Measurements from ENCODE around the gene IMMP2L. TPM values are rescaled to one million over a fixed set of nuclear protein-coding genes. Genes with fewer than 3 reads are reported as not detected.

The IMMP2L gene
- total RNA-seq, 1 donor from 2014 or later = 11.9 TPM

DNA sequence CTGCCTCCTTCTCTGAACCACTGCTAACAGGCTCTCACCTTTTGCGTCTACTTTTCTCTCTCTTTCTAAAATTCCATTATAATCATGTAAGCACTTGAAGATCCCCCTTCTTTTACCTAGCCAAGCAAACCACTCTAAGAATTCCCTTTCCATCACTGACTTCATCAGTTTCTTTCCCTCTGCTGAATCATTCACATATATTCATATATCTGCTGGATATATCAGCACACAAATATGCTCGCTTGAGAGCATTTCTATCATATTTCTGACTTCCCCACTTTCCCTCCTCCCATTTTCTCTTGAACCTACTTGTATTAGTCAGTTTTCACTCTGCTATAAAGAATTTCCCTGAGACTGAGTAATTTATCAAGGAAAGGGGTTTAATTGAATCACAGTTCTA is 555.6 kb downstream of the IMMP2L start:
- H3K9me3 Mint-ChIP-seq = no peaks in the 10 kb centered on the region
- no peaks in the 10 kb centered on the region for H3K4me1 Mint-ChIP-seq
- H3K4me3 Mint-ChIP-seq = no peak overlapping the region
- no peaks in the 10 kb centered on the region for H3K36me3 Mint-ChIP-seq (ENCODE audit: low read depth)
- TF ChIP-seq, protein P1, sequence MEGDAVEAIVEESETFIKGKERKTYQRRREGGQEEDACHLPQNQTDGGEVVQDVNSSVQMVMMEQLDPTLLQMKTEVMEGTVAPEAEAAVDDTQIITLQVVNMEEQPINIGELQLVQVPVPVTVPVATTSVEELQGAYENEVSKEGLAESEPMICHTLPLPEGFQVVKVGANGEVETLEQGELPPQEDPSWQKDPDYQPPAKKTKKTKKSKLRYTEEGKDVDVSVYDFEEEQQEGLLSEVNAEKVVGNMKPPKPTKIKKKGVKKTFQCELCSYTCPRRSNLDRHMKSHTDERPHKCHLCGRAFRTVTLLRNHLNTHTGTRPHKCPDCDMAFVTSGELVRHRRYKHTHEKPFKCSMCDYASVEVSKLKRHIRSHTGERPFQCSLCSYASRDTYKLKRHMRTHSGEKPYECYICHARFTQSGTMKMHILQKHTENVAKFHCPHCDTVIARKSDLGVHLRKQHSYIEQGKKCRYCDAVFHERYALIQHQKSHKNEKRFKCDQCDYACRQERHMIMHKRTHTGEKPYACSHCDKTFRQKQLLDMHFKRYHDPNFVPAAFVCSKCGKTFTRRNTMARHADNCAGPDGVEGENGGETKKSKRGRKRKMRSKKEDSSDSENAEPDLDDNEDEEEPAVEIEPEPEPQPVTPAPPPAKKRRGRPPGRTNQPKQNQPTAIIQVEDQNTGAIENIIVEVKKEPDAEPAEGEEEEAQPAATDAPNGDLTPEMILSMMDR (conservative IDR thresholded peaks at IDR 0.05) = no peak
- DNase-seq (ENCODE audit: low read depth, low spot score) = no peak
- H3K27ac Mint-ChIP-seq (ENCODE audit: unreplicated experiment) = no peak overlapping the region
- no peaks in the 10 kb centered on the region for H3K27me3 Mint-ChIP-seq (ENCODE audit: low read depth)

DNA sequence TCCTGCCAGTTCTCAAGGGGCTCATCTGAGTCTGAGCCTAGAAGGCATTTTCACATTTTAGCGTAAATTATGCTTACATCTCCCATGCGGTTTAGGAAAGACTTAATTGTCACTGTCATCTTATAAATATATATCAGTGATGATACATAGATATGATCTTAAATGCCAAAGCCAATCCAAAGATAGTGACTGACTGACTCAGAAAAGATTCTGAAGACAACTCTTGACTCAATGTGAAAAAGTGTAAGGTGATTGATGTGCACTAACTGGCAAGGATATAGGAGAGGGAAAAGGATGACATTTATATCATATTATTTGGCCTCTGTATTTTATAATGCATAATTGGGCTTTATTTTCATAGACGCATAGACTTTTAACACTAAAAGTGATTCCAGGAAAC is 556.3 kb downstream of the IMMP2L start:
- Mint-ChIP-seq H3K4me3 (no peak overlapping the region), H3K27me3 (ENCODE audit: low read depth) (no peaks in the 10 kb centered on the region), H3K36me3 (ENCODE audit: low read depth) (no peaks in the 10 kb centered on the region), H3K4me1 (no peaks in the 10 kb centered on the region), H3K27ac (ENCODE audit: unreplicated experiment) (no peak overlapping the region), H3K9me3 (no peaks in the 10 kb centered on the region)
- DNase-seq (ENCODE audit: low read depth, low spot score) = no peak
- TF ChIP-seq, protein P1 (conservative IDR thresholded peaks at IDR 0.05) = no peak

DNA sequence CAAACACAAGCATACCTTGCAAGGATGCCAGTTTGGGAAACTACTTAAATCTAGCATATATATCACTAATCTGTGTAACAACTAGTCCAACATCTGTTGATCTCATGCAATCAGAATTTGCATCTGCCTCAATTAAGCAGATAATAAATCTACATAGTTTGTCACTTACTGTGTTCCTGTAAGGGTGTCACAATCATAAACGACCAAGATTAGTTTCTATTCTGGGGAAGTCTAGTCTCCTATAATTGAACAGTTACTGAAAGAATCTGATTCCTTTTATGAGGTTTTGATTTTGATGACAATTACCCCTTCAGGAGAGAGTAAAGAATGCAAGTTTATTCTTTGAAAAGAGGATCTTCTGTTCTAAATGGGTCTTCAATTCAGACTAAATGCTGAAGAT is 556.8 kb downstream of the IMMP2L start:
- H3K27ac Mint-ChIP-seq (ENCODE audit: unreplicated experiment) = no peak overlapping the region
- no peak for DNase-seq (ENCODE audit: low read depth, low spot score)
- H3K36me3 Mint-ChIP-seq (ENCODE audit: low read depth) = no peaks in the 10 kb centered on the region
- TF ChIP-seq, protein P1 (conservative IDR thresholded peaks at IDR 0.05) = no peak
- no peaks in the 10 kb centered on the region for H3K9me3 Mint-ChIP-seq
- no peaks in the 10 kb centered on the region for H3K4me1 Mint-ChIP-seq
- no peaks in the 10 kb centered on the region for H3K27me3 Mint-ChIP-seq (ENCODE audit: low read depth)
- H3K4me3 Mint-ChIP-seq = no peak overlapping the region

- peaks cover 2% of the 10 kb centered on the region for H3K9me3 Mint-ChIP-seq
- H3K36me3 Mint-ChIP-seq (ENCODE audit: low read depth) = no peaks in the 10 kb centered on the region
- H3K27ac Mint-ChIP-seq (ENCODE audit: unreplicated experiment) = no peak overlapping the region
- H3K4me3 Mint-ChIP-seq = no peak overlapping the region
- peaks cover 5% of the 10 kb centered on the region for H3K4me1 Mint-ChIP-seq
- no peaks in the 10 kb centered on the region for H3K27me3 Mint-ChIP-seq (ENCODE audit: low read depth)
- TF ChIP-seq, protein P1 (conservative IDR thresholded peaks at IDR 0.05) = no peak
- DNase-seq (ENCODE audit: low read depth, low spot score) = no peak
Observed at GRCh38 chr7:111004310-111004901, 557.9 kb downstream of the IMMP2L start.

DNA sequence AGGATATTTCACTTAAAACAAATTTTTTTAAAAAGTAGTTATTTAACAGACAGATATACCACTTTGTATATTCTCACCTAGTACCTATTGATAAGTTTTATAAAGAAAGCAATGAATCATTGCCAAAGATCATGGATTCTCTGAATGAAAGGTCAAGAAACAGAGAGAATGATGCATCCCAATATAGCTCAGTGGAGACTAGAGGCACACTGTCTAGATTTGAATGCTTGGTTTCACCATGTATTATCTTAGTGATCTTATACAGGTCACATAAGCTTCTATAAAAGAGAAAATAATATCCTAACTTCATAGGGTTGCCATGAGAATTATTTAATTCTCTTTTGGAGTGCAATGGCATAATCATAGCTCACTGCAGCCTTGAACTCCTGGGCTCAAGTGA is 558.4 kb downstream of the IMMP2L start:
- Mint-ChIP-seq H3K36me3 (ENCODE audit: low read depth) (no peaks in the 10 kb centered on the region), H3K27ac (ENCODE audit: unreplicated experiment) (no peak overlapping the region), H3K9me3 (peaks cover 2% of the 10 kb centered on the region), H3K27me3 (ENCODE audit: low read depth) (no peaks in the 10 kb centered on the region), H3K4me3 (no peak overlapping the region), H3K4me1 (peaks cover 5% of the 10 kb centered on the region)
- TF ChIP-seq, protein P1 (conservative IDR thresholded peaks at IDR 0.05) = no peak
- no peak for DNase-seq (ENCODE audit: low read depth, low spot score)
